ENCODE results near the gene DPEP3. TPM values are rescaled to one million over a fixed set of nuclear protein-coding genes. Genes with fewer than 3 reads are reported as not detected.

DPEP3 gene
- total RNA-seq, 4 donors from 2014 or later, result 0.17 TPM; not detected in 3

DNA sequence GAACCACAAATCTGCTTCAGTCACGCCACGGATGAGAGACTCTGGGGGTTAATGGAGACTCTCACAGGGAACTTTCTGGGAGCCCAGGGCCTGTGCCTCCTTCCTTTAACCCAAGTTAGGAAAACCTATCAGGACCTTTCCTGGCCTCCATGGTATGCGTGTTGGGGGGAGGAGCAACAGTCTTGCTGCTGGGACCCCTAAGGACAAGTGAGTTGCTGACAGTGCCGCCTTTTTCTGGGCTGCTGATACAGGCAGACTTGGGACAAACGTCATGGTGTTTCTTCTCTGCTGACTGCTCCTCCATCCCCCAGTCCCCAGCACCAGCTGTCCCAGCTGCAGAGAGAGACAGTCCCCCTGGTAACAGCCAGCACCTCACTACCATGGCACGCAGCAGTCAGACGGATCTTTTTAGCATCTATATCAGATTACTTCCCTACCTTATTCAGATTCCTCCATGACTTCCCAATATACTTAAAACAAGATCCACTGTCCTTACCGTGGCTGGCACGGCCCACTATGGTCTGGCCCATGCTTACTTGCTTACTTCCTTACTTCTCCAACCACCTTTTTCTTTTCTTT, 28.9 kb upstream of the DPEP3 start:
- H3K27ac ChIP-seq (replicated peaks in 1 of 4), result no peak overlapping the region
- no peaks in the 10 kb centered on the region for H3K4me1 ChIP-seq
- H3K4me3 ChIP-seq, result no peak overlapping the region
- no peak for DNase-seq (ENCODE audit: extremely low spot score)
- 55% methylated on average over 9 of the region's 9 CpGs for WGBS
- no peaks in the 10 kb centered on the region for H3K9me3 ChIP-seq
- peaks cover 0 to 8% (median 0%) of the 10 kb centered on the region in 4 donors for H3K27me3 ChIP-seq
- intact Hi-C loops (cut with DNase I), result no loop called here
- H3K36me3 ChIP-seq, result no peaks in the 10 kb centered on the region
- no peak for TF ChIP-seq POLR2A (IDR thresholded peaks at IDR 0.05; ENCODE audit: low read depth)
- TF ChIP-seq EP300 (IDR thresholded peaks at IDR 0.05), result no peak
- TF ChIP-seq CTCF (IDR thresholded peaks at IDR 0.05), result no peak
- no peak for TF ChIP-seq POLR2AphosphoS5 (IDR thresholded peaks at IDR 0.05)

- DNase-seq (ENCODE audit: extremely low spot score), result no peak
- WGBS, result 52% methylated on average over 6 of the region's 6 CpGs
- peaks cover 0 to 2% (median 0%) of the 10 kb centered on the region in 4 donors for H3K4me1 ChIP-seq
- H3K36me3 ChIP-seq, result no peaks in the 10 kb centered on the region
- intact Hi-C loops (cut with DNase I), result no loop called here
- peaks cover 0 to 3% (median 0%) of the 10 kb centered on the region in 4 donors for H3K27me3 ChIP-seq
- TF ChIP-seq EP300 (IDR thresholded peaks at IDR 0.05), result no peak
- TF ChIP-seq POLR2A (IDR thresholded peaks at IDR 0.05; ENCODE audit: low read depth), result no peak
- TF ChIP-seq POLR2AphosphoS5 (IDR thresholded peaks at IDR 0.05), result peak in 1 of 2 donors; percentile 28
- H3K4me3 ChIP-seq, result no peak overlapping the region
- H3K9me3 ChIP-seq, result no peaks in the 10 kb centered on the region
- peak overlapping the region; percentile 19 to 44 (median 21) for H3K27ac ChIP-seq (replicated peaks in 1 of 4)
Measured at GRCh38 chr16:68005786-68006286, 25.5 kb upstream of the DPEP3 start.

DNA sequence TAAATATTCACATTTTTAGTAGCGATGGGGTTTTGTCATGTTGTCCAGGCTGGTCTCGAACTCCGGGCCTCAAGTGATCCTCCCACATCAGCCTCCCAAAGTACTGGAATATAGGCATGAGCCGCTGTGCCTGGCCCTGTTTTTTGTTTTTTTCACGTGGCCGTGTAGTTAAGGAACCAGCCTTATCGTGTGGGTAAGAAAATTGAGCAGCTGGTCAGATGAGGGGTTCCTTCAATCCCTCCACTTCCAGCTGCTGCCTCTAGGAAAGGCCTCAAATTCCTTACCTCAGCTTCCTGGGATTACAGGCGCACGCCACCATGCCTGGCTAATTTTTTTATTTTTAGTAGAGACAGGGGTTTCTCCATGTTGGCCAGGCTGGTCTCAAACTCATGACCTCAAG, 24.9 kb upstream of the DPEP3 start:
- Histone ChIP-seq H3K4me1 (peaks cover 0 to 8% (median 0%) of the 10 kb centered on the region in 4 donors), H3K9me3 (no peaks in the 10 kb centered on the region), H3K27me3 (peaks cover 0 to under 1% (median 0%) of the 10 kb centered on the region in 4 donors), H3K27ac (replicated peaks in 1 of 4) (peak overlapping the region; percentile 19 to 44 (median 21)), H3K36me3 (no peaks in the 10 kb centered on the region), H3K4me3 (no peak overlapping the region)
- no peak for TF ChIP-seq POLR2AphosphoS5 (IDR thresholded peaks at IDR 0.05)
- 81% methylated on average over 8 of the region's 9 CpGs for WGBS
- DNase-seq (ENCODE audit: extremely low spot score), result no peak
- intact Hi-C loops (cut with DNase I), result no loop called here

DNA sequence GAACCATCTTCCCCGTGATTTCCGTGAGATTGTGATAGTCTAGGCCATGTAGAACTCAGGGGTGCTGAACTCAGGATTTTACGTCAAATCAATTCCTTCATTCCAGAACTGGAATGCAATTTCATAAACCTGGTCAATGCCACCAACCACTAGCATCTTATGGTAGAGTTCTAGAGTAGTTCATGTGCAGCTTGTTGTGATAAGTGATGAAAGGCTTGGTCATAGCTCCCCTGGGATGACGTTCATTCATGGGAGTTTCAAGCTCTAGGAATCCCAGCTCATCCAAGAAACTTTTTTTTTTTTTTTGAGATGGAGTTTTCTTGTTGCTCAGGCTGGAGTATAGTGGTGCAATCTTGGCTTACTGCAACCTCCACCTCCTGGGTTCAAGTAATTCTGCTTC, 22.7 kb upstream of the DPEP3 start:
- Histone ChIP-seq H3K36me3 (no peaks in the 10 kb centered on the region), H3K27me3 (no peaks in the 10 kb centered on the region), H3K9me3 (no peaks in the 10 kb centered on the region), H3K4me1 (peaks cover 0 to 16% (median 4%) of the 10 kb centered on the region in 4 donors), H3K27ac (replicated peaks in 1 of 4) (no peak overlapping the region), H3K4me3 (no peak overlapping the region)
- 86% methylated on average over 4 of the region's 4 CpGs for WGBS
- no peak for DNase-seq (ENCODE audit: extremely low spot score)
- TF ChIP-seq POLR2A (IDR thresholded peaks at IDR 0.05; ENCODE audit: low read depth) (no peak), CTCF (IDR thresholded peaks at IDR 0.05) (no peak), POLR2AphosphoS5 (IDR thresholded peaks at IDR 0.05) (no peak), EP300 (IDR thresholded peaks at IDR 0.05) (no peak)
- intact Hi-C loops (cut with DNase I), result no loop called here

- Histone ChIP-seq H3K4me1 (peaks cover 0 to 16% (median 4%) of the 10 kb centered on the region in 4 donors), H3K27me3 (no peaks in the 10 kb centered on the region), H3K27ac (replicated peaks in 1 of 4) (peak overlapping the region in 2 of 4 donors; percentile 34 to 47), H3K36me3 (no peaks in the 10 kb centered on the region), H3K4me3 (no peak overlapping the region), H3K9me3 (no peaks in the 10 kb centered on the region)
- TF ChIP-seq POLR2A (IDR thresholded peaks at IDR 0.05; ENCODE audit: low read depth) (no peak), CTCF (IDR thresholded peaks at IDR 0.05) (no peak), POLR2AphosphoS5 (IDR thresholded peaks at IDR 0.05) (no peak), EP300 (IDR thresholded peaks at IDR 0.05) (no peak)
- intact Hi-C loops (cut with DNase I), result no loop called here
- 45% methylated on average over 2 of the region's 3 CpGs for WGBS
- DNase-seq (ENCODE audit: extremely low spot score), result no peak
Measured at GRCh38 chr16:68000450-68000849, 20.2 kb upstream of the DPEP3 start.

All from esophagus muscularis mucosa (tissue), 4 donors.